C1 segment of cervical spinal cord (tissue), 14 donors: ENCODE measurements around the gene TMEFF1.
A peak's percentile ranks its signal among the peaks of the same experiment; 100 is the strongest.

Experiments
- DNase-seq, 14 donors: peaks; one replicate each; lab custom pipeline; 2025; lab: John Stamatoyannopoulos, UW

TMEFF1 gene

DNA sequence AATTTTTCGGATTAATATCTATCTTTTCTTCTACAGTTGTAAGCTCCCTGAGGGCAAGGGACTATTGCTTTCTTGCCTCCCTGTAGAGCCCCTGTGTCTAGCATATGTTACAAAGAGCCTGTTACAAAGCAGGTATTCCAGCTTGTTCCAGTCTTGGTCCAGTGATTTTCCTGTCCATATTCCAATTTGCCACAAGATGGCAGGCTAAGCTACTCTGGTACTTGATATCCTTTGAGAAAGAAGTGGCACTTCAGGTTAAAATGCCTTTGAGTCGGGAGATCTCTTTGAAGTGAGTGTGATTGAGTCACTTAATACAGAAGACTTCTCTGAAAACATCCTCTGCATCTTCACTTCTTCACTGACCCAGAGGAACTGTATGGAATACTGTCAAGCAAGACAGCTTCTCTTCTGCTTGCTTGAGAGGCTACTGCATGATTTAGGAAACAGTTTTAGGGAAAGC, 129.4 kb downstream of the TMEFF1 start:
- DNase-seq, result peak in 1 of 14 donors; percentile 5

DNA sequence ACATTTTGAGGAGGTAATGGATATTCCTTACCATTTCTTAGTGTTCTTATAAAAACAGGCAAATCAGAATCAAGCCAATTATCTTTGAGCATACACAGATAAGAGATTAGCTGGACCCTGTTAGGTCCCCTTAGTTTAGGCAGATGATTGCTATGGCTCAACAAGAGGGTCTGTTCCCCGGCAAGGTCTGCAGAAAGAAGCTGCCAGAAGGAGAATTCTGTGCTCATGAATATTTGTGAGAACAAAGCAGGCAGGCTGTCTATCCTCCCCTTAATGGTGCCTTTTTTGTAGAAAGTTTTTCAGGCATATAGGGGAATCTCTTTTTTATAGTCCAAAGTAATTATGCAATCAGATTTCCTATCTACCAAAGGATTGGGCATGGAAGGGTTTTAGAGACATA, 132.5 kb downstream of the TMEFF1 start:
- DNase-seq, result no peak

DNA sequence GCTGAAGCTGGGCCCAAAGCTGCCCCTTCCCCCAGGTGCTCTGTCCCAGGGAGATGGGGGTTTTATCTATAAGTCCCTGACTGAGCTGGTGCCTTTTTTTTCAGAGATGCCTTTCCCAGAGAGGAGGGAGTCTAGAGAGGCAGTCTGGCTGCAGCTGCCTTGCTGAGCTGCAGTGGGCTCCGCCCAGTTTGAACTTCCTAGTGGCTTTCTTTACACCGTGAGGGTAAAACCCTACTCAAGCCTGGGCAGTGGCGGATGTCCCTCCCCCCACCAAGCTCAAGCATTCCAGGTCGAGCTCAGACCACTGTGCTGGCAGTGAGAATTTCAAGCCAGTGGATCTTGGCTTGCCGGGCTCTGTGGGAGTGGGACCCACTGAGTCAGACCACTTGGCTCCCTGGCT, 146.2 kb downstream of the TMEFF1 start:
- DNase-seq, result no peak

DNA sequence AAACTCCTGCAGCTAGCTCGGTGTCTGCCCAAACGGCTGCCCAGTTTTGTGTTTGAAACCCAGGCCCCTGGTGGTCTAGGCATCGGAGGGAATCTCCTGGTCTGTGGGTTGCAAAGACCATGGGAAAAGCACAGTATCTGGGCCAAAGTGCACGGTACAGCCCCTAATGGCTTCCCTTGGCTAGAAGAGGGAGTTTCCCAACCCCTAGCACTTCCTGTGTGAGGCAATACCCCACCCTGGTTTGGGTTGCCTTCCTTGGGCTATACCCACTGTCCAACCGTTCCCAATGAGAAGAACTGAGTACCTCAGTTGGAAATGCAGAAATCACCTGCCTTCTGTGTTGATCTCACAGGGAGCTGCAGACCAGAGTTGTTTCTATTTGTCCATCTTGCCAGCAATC, 146.7 kb downstream of the TMEFF1 start:
- no peak for DNase-seq

DNA sequence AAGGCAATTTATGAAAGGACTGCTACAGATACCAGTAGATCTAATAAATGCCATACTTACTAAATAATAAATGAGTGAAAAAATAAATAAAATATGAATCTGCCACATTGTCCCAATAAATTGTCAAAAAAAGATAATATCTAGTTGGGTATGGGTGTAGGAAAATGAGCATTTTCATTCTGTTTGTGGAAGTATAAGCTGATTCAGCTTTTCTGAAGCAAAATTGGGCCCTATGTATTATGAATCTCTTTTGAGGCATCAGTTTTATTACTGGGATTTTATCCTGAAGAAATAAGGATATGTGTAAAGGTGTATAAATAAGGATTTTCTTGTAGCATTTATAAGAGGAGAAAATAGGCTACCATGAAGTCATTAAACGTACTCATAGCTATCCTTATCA, 151.0 kb downstream of the TMEFF1 start:
- DNase-seq, result no peak

DNA sequence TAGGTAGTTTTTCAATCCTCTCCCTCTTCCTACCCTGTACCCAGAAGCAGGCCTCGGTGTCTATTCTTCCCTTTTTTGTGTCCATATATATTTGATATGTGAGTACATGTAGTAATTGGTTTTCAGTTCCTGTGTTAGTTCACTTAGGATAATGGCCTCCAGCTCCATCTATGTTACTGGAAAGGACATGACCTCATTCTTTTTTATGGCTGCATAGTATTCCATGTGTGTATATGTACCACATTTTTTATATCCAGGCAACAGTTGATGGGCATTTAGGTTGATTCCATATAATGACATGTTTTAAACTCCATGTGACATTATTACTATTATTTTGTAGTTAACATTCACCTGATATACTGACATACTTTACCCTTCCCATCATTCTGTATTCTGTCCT, 154.0 kb downstream of the TMEFF1 start:
- no peak for DNase-seq
